ENCODE measurements around the gene CTNNBL1. TPM values are rescaled to one million over a fixed set of nuclear protein-coding genes. Genes with fewer than 3 reads are reported as not detected.

The CTNNBL1 gene
- total and polyA plus RNA-seq, 2 experiments from 2014 or later: 25.3 to 53.7 TPM

- WGBS, 2 experiments (ENCODE audit: low coverage in 1 of 2, low lambda C conversion rate in 2 of 2, missing lambda C conversion rate in 2 of 2): 100% methylated on average over 2 of the region's 2 CpGs
- in situ Hi-C loops (cut with MboI): no loop called here
Observed at GRCh38 chr20:37742131-37742530, 48.3 kb downstream of the CTNNBL1 start.

GRCh38 chr20:37744347-37744746, 50.5 kb downstream of the CTNNBL1 start:
- no peak overlapping the region for H3K4me3 ChIP-seq
- WGBS, 2 experiments (ENCODE audit: low coverage in 1 of 2, low lambda C conversion rate in 2 of 2, missing lambda C conversion rate in 2 of 2): 69 to 77% methylated on average over 2 of the region's 2 CpGs
- H3K4me2 ChIP-seq (ENCODE audit: unreplicated experiment): no peak overlapping the region
- DNase-seq: no peak
- H3K36me3 ChIP-seq (ENCODE audit: low read depth): peaks cover 18% of the 10 kb centered on the region; the same call in 1 of the 2 replicates
- 0 out of 2 replicates have a peak, but pooled peaks cover 8% of the 10 kb centered on the region for H3K79me2 ChIP-seq (ENCODE audit: insufficient read depth)
- H3K27me3 ChIP-seq (replicated peaks; ENCODE audit: insufficient read depth): no peaks in the 10 kb centered on the region
- in situ Hi-C loops (cut with MboI): no loop called here
- 0 out of 2 replicates have a peak, but pooled peaks cover 6% of the 10 kb centered on the region for H3K4me1 ChIP-seq (ENCODE audit: insufficient read depth)
- H3K9ac ChIP-seq: no peak overlapping the region
- H3K9me2 ChIP-seq (ENCODE audit: insufficient read depth): no peaks in the 10 kb centered on the region
- no peak overlapping the region for H2AFZ ChIP-seq
- H3K27ac ChIP-seq: no peak overlapping the region
- H3F3A ChIP-seq (ENCODE audit: insufficient read depth): 0 out of 2 replicates have a peak, but pooled peaks cover 6% of the 10 kb centered on the region
- no peaks in the 10 kb centered on the region for H3K9me3 ChIP-seq (ENCODE audit: low read depth)
- no peak for TF ChIP-seq EZH2phosphoT487 (IDR thresholded peaks at IDR 0.05; ENCODE audit: insufficient read depth, low read depth)
- no peak for TF ChIP-seq EZH2 (IDR thresholded peaks at IDR 0.05; ENCODE audit: insufficient read depth, poor library complexity, severe bottlenecking)
- peaks cover 5% of the 10 kb centered on the region; the same call in 1 of the 2 replicates for H4K20me1 ChIP-seq (ENCODE audit: insufficient read depth)

More at GRCh38 chr20:37742131-37742530, 48.3 kb downstream of the CTNNBL1 start:
- H3K79me2 ChIP-seq (ENCODE audit: insufficient read depth): 0 out of 2 replicates have a peak, but pooled peaks cover 8% of the 10 kb centered on the region
- peaks cover 22% of the 10 kb centered on the region; the same call in 1 of the 2 replicates for H3K36me3 ChIP-seq (ENCODE audit: low read depth)
- no peak overlapping the region for H3K4me2 ChIP-seq (ENCODE audit: unreplicated experiment)
- TF ChIP-seq EZH2 (IDR thresholded peaks at IDR 0.05; ENCODE audit: insufficient read depth, poor library complexity, severe bottlenecking) (no peak), EZH2phosphoT487 (IDR thresholded peaks at IDR 0.05; ENCODE audit: insufficient read depth, low read depth) (no peak)
- H3F3A ChIP-seq (ENCODE audit: insufficient read depth): 0 out of 2 replicates have a peak, but pooled peaks cover 6% of the 10 kb centered on the region
- H4K20me1 ChIP-seq (ENCODE audit: insufficient read depth): peaks cover 5% of the 10 kb centered on the region; the same call in 1 of the 2 replicates
- DNase-seq: no peak
- H3K27ac ChIP-seq: no peak overlapping the region
- no peaks in the 10 kb centered on the region for H3K9me3 ChIP-seq (ENCODE audit: low read depth)
- H3K27me3 ChIP-seq (replicated peaks; ENCODE audit: insufficient read depth): no peaks in the 10 kb centered on the region
- H3K9ac ChIP-seq: no peak overlapping the region
- H3K4me3 ChIP-seq: no peak overlapping the region
- no peak overlapping the region for H2AFZ ChIP-seq
- H3K4me1 ChIP-seq (ENCODE audit: insufficient read depth): 0 out of 2 replicates have a peak, but pooled peaks cover 6% of the 10 kb centered on the region
- no peaks in the 10 kb centered on the region for H3K9me2 ChIP-seq (ENCODE audit: insufficient read depth)

- in situ Hi-C loops (cut with MboI): no loop called here
- TF ChIP-seq EZH2phosphoT487 (IDR thresholded peaks at IDR 0.05; ENCODE audit: insufficient read depth, low read depth): no peak
- no peak for TF ChIP-seq EZH2 (IDR thresholded peaks at IDR 0.05; ENCODE audit: insufficient read depth, poor library complexity, severe bottlenecking)
- H3K27me3 ChIP-seq (replicated peaks; ENCODE audit: insufficient read depth): no peaks in the 10 kb centered on the region
- H3K4me2 ChIP-seq (ENCODE audit: unreplicated experiment): no peak overlapping the region
- 0 out of 2 replicates have a peak, but pooled peaks cover 8% of the 10 kb centered on the region for H3K79me2 ChIP-seq (ENCODE audit: insufficient read depth)
- no peak overlapping the region for H2AFZ ChIP-seq
- 0 out of 2 replicates have a peak, but pooled peaks cover 6% of the 10 kb centered on the region for H3K4me1 ChIP-seq (ENCODE audit: insufficient read depth)
- WGBS, 2 experiments (ENCODE audit: low coverage in 1 of 2, low lambda C conversion rate in 2 of 2, missing lambda C conversion rate in 2 of 2): 99 to 100% methylated on average over 3 of the region's 3 CpGs
- H3K27ac ChIP-seq: no peak overlapping the region
- 0 out of 2 replicates have a peak, but pooled peaks cover 3% of the 10 kb centered on the region for H3F3A ChIP-seq (ENCODE audit: insufficient read depth)
- H3K9me2 ChIP-seq (ENCODE audit: insufficient read depth): no peaks in the 10 kb centered on the region
- H3K9ac ChIP-seq: no peak overlapping the region
- H3K36me3 ChIP-seq (ENCODE audit: low read depth): peaks cover 15% of the 10 kb centered on the region; the same call in 1 of the 2 replicates
- H3K9me3 ChIP-seq (ENCODE audit: low read depth): no peaks in the 10 kb centered on the region
- no peak for DNase-seq
- H3K4me3 ChIP-seq: no peak overlapping the region
- H4K20me1 ChIP-seq (ENCODE audit: insufficient read depth): peaks cover 5% of the 10 kb centered on the region; the same call in 1 of the 2 replicates
Observed at GRCh38 chr20:37745553-37745952, 51.7 kb downstream of the CTNNBL1 start.

GRCh38 chr20:37748015-37748414, 54.2 kb downstream of the CTNNBL1 start:
- no peak overlapping the region for H3K4me3 ChIP-seq
- no peaks in the 10 kb centered on the region for H4K20me1 ChIP-seq (ENCODE audit: insufficient read depth)
- TF ChIP-seq EZH2 (IDR thresholded peaks at IDR 0.05; ENCODE audit: insufficient read depth, poor library complexity, severe bottlenecking) (no peak), EZH2phosphoT487 (IDR thresholded peaks at IDR 0.05; ENCODE audit: insufficient read depth, low read depth) (no peak)
- H2AFZ ChIP-seq: no peak overlapping the region
- no peak overlapping the region for H3K4me2 ChIP-seq (ENCODE audit: unreplicated experiment)
- H3K27me3 ChIP-seq (replicated peaks; ENCODE audit: insufficient read depth): no peaks in the 10 kb centered on the region
- 0 out of 2 replicates have a peak, but pooled peaks cover 5% of the 10 kb centered on the region for H3K79me2 ChIP-seq (ENCODE audit: insufficient read depth)
- no peak for DNase-seq
- no peaks in the 10 kb centered on the region for H3K9me2 ChIP-seq (ENCODE audit: insufficient read depth)
- H3K4me1 ChIP-seq (ENCODE audit: insufficient read depth): no peaks in the 10 kb centered on the region
- no peak overlapping the region for H3K27ac ChIP-seq
- H3K9me3 ChIP-seq (ENCODE audit: low read depth): no peaks in the 10 kb centered on the region
- H3K36me3 ChIP-seq (ENCODE audit: low read depth): peaks cover 15% of the 10 kb centered on the region; the same call in 1 of the 2 replicates
- in situ Hi-C loops (cut with MboI): no loop called here
- WGBS, 2 experiments (ENCODE audit: low coverage in 1 of 2, low lambda C conversion rate in 2 of 2, missing lambda C conversion rate in 2 of 2): 95 to 100% methylated on average over 1 of the region's 1 CpG
- H3F3A ChIP-seq (ENCODE audit: insufficient read depth): no peaks in the 10 kb centered on the region
- no peak overlapping the region for H3K9ac ChIP-seq

Data from GM23248 (cell line).